ENCODE data around the gene MRAS. TPM values are rescaled to one million over a fixed set of nuclear protein-coding genes. Genes with fewer than 3 reads are reported as not detected.

The MRAS gene
- total RNA-seq, 1 donor from 2014 or later: 0.07 TPM

DNA sequence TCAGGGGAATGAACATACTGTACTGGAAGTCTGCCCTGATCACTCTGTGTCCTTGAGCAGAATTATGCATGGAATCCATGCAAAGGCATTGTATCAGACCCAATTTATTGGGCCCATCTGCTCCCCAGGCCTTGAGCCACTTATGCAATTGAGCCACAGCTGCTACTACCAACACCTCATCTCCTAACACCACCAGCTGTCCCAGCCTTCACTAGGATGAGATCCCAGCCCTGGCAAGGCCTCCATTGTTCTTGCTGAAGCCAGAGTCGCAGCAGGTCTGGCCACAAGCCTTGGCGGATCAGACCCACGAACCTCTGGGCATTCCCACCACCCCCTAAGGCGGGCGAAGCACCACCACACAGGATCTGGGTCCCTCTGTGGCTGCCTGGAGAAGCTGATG is 9.6 kb upstream of the MRAS start:
- TF ChIP-seq, protein P1, sequence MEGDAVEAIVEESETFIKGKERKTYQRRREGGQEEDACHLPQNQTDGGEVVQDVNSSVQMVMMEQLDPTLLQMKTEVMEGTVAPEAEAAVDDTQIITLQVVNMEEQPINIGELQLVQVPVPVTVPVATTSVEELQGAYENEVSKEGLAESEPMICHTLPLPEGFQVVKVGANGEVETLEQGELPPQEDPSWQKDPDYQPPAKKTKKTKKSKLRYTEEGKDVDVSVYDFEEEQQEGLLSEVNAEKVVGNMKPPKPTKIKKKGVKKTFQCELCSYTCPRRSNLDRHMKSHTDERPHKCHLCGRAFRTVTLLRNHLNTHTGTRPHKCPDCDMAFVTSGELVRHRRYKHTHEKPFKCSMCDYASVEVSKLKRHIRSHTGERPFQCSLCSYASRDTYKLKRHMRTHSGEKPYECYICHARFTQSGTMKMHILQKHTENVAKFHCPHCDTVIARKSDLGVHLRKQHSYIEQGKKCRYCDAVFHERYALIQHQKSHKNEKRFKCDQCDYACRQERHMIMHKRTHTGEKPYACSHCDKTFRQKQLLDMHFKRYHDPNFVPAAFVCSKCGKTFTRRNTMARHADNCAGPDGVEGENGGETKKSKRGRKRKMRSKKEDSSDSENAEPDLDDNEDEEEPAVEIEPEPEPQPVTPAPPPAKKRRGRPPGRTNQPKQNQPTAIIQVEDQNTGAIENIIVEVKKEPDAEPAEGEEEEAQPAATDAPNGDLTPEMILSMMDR (IDR thresholded peaks at IDR 0.05): no peak
- Mint-ChIP-seq H3K27ac (no peak overlapping the region), H3K36me3 (ENCODE audit: low read depth) (no peaks in the 10 kb centered on the region), H3K27me3 (peaks cover 47% of the 10 kb centered on the region), H3K9me3 (peaks cover 5% of the 10 kb centered on the region), H3K4me1 (no peaks in the 10 kb centered on the region), H3K4me3 (no peak overlapping the region)
- DNase-seq (no peak), ATAC-seq (ENCODE audit: low read depth) (no peak)
- intact Hi-C loops (cut with micrococcal nuclease): loop anchor here (10.0 kb wide), 1 partner anchor 56 kb away; no protein-coding TSS in a partner anchor
- ChIA-PET CTCF (no interaction called here), POLR2A (no interaction called here)

DNA sequence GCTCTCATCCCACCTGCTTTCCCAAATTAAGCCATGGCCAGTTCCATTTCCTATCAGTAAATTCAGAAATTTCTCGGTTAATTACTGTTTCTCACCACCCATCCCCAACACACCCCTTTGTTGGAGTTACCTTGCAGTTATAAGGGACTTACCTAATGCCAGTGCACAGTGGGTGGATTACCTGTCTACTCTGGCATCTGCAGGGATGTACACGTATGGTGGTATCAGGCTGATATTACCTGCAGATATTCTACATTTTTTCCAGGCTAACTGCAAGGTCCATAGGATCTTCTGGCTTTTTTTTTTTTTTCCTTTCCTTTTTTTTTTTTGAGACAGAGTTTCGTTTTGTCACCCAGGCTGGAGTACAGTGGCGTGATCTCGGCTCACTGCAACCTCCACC is 7.9 kb upstream of the MRAS start:
- Mint-ChIP-seq H3K4me3 (no peak overlapping the region), H3K27ac (no peak overlapping the region), H3K36me3 (ENCODE audit: low read depth) (no peaks in the 10 kb centered on the region), H3K27me3 (peaks cover 57% of the 10 kb centered on the region), H3K4me1 (no peaks in the 10 kb centered on the region), H3K9me3 (peaks cover 5% of the 10 kb centered on the region)
- intact Hi-C loops (cut with micrococcal nuclease): no loop called here
- CTCF ChIA-PET: no interaction called here
- no peak for DNase-seq
- no peak for ATAC-seq (ENCODE audit: low read depth)
- POLR2A ChIA-PET: no interaction called here
- TF ChIP-seq, protein P1 (IDR thresholded peaks at IDR 0.05): no peak

DNA sequence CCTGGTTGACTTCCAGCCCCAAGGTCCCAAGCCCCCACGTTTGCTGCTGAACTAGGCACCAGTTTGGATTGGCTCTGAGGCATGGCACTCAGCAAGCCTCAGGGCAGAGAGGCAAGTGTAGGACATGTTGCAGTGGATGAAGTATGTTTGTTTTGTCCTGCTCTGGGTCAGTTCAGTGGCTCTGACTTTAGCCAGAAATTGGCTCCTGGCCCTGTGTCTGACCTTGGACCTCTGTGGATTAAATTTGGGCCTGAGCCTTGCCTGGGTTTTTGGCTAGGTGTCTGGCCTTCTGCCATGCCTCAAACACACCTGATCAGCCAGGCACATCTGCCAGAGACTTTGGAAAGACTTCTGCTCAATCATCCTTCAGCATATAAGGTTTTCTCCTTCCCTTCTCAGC is 3.6 kb upstream of the MRAS start:
- ATAC-seq (ENCODE audit: low read depth) (no peak), DNase-seq (no peak)
- TF ChIP-seq, protein P1 (IDR thresholded peaks at IDR 0.05): no peak
- H3K36me3 Mint-ChIP-seq (ENCODE audit: low read depth): no peaks in the 10 kb centered on the region
- no peak overlapping the region for H3K27ac Mint-ChIP-seq
- peaks cover 72% of the 10 kb centered on the region for H3K27me3 Mint-ChIP-seq
- H3K4me1 Mint-ChIP-seq: peaks cover 12% of the 10 kb centered on the region
- intact Hi-C loops (cut with micrococcal nuclease): no loop called here
- CTCF ChIA-PET: no interaction called here
- peaks cover 7% of the 10 kb centered on the region for H3K9me3 Mint-ChIP-seq
- no peak overlapping the region for H3K4me3 Mint-ChIP-seq
- POLR2A ChIA-PET: no interaction called here

DNA sequence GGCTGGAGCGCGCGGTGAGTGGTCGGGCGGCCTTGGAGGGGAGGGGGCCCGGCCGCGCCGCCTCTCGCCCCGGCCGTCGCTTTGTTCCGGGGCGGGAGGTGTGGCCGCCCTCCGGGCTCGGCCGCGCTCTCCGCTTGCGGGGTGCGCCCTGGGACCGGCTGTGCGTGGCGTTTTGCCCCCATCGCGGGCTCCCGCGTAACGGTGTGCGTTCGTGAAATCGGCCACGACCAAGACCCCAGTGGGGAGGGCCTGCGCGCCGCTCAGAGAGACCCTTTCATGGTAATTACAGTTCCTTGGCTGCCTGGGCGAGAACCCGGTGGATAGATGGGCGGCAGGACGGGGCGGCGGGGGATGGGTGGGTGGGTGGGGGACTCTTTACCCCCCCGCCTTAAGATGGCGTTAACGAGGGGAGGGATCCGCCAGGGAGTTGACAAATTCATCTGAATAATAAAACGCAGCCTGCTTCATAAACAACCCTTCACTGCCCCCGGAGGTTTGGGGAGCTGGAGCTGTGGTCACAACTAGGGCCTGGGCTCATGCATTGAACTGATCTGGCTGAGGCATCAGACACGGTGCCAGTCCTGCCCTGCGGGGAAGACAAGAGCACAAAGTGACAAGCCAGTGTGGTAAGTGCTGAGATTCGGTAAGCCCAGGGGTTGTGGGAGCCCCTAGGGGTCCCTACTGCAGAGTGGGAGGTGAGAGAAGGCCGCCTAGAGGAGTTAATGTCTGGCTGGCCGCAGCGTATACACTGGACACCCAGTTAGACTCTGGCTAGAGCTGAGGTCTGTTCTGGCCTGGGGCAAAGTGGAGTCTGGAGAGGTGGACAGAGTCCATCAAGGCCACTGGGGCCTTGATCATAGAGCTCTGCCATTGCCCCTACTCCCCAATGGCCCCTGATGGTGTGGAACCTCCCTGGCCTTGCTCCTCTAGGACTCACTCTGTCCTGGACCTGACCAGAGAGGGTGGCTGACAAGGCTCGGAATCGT is 668 bp downstream of the MRAS start:
- intact Hi-C loops (cut with micrococcal nuclease): no loop called here
- peaks cover 2% of the 10 kb centered on the region for H3K9me3 Mint-ChIP-seq
- DNase-seq: no peak
- no peak overlapping the region for H3K4me3 Mint-ChIP-seq
- H3K4me1 Mint-ChIP-seq: peaks cover 12% of the 10 kb centered on the region
- ChIA-PET POLR2A (no interaction called here), CTCF (no interaction called here)
- H3K36me3 Mint-ChIP-seq (ENCODE audit: low read depth): no peaks in the 10 kb centered on the region
- no peak overlapping the region for H3K27ac Mint-ChIP-seq
- peaks cover 69% of the 10 kb centered on the region for H3K27me3 Mint-ChIP-seq
- no peak for ATAC-seq (ENCODE audit: low read depth)
- TF ChIP-seq, protein P1 (IDR thresholded peaks at IDR 0.05): no peak

DNA sequence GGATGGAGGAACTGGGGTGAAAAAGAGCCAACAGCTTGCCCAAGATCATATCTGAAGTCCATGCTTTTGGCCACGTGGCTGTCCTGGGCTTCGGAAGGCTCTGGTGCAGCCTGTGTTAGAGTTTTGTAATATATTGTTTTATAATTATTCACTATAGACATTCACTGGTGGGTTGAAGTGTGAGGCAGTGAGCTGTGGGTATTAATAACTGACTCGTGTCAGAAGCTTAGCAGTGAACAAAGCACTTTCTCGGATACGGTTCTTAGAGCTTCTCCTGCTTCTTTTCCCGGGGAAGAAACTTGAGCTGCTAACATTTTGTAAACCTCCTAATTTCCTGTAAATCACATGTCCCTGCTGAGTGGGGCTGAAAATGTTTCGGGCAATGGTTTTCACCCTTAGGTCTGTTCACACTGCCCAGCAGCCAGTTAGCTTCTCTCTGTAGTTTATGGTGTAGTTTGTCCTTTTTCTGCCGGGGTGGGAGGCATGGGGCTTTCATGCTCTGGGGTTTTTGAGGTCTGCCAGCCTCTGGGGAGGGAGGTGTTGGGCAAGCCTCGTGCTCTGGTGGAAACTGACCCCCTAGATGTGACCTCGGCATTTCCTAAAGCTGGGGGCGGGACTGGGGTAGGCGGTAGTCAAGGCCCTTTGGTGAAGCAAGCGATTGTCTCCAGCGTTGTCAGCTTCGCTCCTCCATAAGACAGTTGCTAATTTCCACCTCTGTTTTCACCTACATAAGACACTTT is 1.7 kb downstream of the MRAS start:
- POLR2A ChIA-PET: interaction anchor here (0.6 kb wide), 1 partner anchor 15 kb away, joined by 6 read pairs; no protein-coding TSS in a partner anchor
- CTCF ChIA-PET: no interaction called here
- Mint-ChIP-seq H3K4me3 (no peak overlapping the region), H3K9me3 (peaks cover 2% of the 10 kb centered on the region), H3K4me1 (peaks cover 12% of the 10 kb centered on the region), H3K36me3 (ENCODE audit: low read depth) (no peaks in the 10 kb centered on the region), H3K27ac (no peak overlapping the region), H3K27me3 (peaks cover 66% of the 10 kb centered on the region)
- no peak for DNase-seq
- TF ChIP-seq, protein P1 (IDR thresholded peaks at IDR 0.05): no peak
- ATAC-seq (ENCODE audit: low read depth): no peak
- intact Hi-C loops (cut with micrococcal nuclease): no loop called here
